GM18499 (cell line): ENCODE data around the gene ATRNL1.
"Not testable (repeated sequence)": the region's sequence is repeated elsewhere in the genome, so short reads cannot be mapped to it uniquely, and the experiment has no call there.

Source experiments
- ATAC-seq: cut with Tn5 transposase; IDR thresholded peaks from one replicate; pipeline ENCODE4 v1.9.1; 2021; ENCODE audit warnings: moderate number of reproducible peaks; ENCODE audit not compliant: insufficient read depth, unreplicated experiment

Gene ATRNL1

DNA sequence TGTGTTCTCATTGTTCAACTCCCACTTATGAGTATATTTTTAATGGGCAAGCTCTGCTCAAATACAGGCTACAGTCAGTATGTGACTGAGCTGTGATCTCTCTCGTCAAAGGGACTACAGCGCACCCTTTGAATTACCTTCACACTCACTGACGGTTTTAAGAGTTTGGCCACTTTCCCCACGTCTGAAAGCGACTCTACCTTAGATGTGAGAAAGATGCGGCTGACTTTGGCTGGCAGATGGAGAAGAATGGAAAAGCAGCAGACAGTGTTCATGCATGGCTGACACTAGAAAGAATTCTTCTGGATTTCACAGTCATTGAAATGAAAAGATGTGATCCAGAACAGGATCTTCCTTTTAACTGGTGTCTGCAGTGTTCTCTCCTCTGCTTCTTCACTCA, 2.0 kb upstream of the ATRNL1 start:
- ATAC-seq, result no peak

DNA sequence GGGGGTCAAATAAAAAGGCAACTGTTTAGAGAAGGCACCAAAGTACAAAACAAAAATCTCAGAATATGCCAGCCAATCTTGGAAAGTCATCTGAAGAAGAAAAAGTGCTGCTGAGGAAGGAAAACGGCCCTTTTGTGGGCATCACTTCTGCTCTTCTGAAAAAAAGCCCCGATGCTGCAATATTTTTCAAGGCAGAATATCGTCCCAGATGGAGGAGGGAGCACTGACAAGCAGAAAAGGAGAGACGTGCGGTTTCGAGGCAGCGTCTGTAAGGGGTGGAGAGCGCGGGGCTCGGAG, 959 bp upstream of the ATRNL1 start:
- ATAC-seq, result no peak

DNA sequence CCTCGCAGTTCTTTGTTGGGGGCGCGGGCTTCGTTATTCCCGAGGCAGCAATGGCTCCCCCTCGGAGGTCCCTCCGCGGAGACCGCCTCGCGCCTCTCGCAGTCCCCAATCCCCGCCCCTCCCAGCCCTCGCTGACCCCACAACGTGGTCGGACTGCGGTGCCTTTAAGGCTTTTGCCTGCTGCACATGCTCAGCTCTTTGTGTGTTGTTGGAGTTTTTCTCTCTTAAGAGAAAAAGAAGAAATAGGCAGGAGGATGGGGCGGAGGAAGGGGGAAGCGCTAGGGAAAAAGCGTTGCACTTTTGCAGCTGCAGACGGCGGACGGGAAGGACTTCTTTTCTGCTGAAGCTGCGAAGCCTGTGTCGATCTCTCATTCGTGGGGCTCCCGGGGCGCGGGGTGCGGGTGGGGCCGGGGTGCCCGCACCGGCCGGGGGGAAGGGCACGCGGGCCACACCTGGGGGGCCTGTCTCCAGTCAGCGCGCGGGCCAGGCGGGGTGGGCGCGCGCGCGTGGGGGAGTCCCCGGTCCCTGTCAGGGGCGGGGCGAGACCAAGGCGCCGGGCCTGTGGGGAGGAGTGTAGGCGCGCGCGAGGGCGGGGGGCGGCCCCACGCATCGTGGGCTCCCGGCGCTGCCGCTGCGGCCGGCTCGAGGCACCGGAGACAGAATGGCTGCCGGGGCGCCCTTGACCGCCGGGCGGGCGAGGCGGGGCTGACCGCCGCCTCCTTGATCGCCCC, 445 bp upstream of the ATRNL1 start:
- ATAC-seq, result peak; percentile 46

DNA sequence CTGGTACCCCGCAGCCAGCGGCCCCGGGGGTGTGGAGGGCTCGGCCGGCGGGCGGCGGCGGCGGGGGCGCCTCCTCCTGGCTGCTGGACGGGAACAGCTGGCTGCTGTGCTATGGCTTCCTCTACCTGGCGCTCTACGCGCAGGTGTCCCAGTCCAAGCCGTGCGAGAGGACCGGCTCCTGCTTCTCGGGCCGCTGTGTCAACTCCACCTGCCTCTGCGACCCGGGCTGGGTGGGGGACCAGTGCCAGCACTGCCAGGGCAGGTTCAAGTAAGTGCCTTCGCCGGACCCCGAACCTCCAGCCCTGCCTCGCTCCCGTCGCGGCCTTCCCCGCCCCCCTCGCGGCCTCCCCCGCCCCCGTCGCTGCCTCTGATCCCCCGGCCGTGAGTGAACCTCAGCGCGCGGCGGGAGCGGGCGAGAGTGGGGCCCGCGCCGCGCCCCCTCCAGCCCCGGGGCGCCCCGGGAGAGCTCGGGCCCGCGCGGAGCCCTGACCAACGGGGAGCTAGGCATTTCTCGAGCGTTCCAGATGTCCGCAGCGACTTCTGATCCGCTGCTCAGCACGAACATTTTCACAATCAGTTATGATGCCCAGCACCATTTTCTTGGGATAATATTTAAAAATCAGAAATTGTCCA, 727 bp downstream of the ATRNL1 start:
- ATAC-seq, result peak; percentile 23

DNA sequence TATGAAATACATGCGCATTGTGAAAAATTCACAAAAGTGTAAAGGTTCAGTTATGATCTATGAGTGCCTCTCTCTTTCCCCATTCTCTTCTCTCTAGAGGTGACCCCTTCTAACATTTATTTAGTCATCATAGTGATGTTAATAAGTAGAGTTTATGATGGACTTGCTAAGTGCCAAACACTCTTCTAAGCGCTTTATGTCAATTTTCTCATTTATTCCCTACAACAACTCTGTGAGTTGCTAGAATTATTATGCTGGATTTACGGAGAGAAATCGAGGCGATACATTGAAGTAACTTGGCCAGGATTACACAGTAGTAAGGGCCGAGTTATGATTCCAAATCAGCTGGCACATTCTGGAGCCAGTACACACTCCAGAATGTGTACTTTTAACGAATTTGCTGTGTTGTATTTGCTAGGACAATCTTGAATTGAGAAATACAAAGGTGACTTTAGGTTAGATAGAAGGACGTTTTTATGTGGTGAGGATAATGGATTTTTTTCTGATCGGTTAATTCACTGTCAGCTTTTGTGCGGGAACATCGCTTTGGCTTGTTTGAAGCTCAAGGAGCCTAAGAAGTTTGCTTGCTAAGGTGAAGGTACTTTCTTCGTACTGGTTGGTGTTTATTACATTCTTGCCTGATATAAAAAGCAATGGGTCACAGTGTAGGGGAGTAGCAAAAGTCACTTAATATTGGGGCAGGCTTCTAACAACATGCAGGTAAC, 1.4 kb downstream of the ATRNL1 start:
- no peak for ATAC-seq

DNA sequence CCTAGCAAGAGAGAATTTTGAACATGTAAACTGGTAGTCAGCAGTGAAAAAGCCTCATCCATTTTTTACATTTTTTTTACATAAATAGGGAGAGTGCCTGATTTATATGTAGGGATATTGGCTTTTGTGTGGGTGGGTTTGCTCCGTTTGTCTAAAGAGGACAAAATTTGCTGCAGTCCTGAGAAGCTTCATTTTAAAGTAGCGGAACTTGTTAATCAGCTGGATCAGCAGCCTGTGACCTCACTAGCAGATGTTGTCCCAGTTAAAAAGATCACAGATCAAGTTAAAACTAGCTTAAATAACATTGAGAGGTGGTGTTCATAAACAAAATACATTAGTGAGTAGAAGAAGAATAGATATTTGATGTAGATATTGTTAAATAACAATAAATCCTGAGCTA, 2.6 kb downstream of the ATRNL1 start:
- ATAC-seq, result no peak

DNA sequence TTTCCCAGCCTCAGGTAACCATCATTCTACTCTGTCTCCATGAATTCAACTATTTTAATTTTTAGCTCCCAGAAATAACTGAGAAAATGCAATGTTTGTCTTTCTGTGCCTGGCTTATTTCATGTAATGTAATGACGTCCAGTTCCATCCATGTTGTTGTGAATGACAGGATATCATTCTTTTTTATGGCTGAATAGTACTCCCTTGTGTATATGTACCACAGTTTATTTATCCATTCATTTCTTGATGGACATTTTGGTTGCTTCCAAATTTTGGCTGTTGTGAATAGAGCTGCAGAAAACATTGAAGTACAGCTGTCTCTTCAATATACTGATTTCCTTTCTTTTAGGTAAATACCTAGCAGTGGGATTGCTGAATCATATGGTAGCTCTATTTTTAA, 10.5 kb downstream of the ATRNL1 start:
- no peak for ATAC-seq

DNA sequence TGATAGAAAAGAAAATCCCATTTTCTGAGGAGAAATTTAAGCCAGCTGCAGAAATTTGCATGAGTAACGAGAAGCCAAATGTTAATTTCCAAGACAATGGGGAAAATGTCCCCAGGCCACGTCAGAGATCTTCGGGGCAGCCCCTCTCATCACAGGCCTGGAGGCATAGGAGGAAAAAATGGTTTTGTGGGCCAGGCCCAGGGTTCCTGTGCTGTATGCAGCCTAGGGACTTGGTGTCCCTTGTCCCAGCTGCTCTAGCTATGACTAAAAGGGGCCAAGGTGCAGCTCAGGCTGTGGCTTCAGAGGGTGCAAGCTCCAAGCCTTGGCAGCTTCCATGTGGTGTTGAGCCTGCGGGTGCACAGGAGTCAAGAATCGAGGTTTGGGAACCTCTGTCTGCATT, 12.2 kb downstream of the ATRNL1 start:
- not testable (repeated sequence) for ATAC-seq

DNA sequence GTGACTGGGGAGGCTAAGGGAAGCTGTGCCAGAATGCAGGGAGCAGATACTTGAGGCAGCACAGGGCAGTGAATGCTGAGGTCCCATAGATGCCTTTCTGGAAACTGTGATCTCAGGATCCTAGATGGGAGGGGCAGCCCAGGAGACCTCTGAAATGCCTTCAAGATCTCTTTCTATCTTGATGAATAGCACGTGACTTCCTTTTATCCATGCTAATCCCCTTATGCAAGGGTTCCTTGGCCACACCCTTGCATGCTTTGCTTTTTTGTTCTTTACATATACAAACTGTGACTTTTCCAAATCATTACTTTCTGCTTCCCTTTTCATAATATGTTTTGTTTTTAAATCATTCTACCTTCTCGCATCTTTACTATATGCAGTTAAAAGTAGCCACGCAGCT, 14.7 kb downstream of the ATRNL1 start:
- ATAC-seq, result no peak

DNA sequence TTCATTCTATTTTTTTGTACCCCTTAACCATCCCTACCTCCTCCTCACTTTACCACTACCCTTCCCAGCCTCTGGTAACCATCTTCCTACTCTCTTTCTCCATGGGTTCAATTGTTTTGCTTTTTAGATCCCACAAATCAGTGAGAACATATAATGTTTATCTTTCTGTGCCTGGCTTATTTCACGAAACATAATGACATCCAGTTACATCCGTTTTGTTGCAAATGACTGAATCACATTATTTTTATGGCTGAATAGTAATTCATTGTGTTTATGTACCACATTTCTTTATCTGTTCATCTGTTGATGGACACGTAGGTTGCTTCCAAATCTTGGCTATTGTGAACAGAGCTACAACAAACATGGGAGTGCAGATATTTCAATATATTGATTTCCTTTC, 24.1 kb downstream of the ATRNL1 start:
- no peak for ATAC-seq

DNA sequence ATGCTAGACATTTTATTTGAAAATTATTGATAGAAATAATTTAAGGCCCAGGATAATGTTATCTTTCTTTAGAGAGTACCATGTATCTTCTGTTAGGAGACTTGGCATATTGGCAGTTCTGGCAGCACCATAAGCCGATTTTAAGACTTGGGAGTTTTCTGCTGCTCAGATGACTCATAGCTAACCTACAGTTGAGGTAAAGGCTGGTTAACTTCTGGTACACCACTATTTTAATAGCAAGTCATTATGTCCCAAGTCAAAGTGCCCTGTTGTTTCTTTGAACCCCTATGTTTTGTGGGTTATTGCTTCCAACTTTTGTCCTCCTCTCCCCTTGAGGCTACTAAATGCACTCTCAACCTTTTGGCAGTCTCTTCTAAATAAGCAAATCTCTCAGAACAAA, 25.2 kb downstream of the ATRNL1 start:
- no peak for ATAC-seq

DNA sequence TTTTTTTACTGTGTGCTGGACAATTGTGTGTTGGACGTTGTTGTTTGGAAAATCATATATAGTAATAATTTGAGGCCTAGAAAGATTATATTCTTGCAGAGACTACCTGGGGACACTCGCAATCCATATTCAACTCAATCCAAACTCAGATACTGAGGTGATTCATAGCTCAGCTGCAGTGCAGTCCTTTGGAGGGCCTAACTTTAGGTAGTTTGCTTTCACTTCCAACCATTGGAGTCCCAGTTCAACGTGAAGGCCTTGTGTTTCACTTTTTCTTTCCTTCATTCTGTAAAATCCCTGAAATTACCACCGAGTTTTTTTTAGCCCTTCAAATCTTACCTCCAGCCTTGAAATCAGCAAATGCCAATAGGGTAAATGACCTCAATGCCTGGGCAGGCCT, 32.3 kb downstream of the ATRNL1 start:
- no peak for ATAC-seq

DNA sequence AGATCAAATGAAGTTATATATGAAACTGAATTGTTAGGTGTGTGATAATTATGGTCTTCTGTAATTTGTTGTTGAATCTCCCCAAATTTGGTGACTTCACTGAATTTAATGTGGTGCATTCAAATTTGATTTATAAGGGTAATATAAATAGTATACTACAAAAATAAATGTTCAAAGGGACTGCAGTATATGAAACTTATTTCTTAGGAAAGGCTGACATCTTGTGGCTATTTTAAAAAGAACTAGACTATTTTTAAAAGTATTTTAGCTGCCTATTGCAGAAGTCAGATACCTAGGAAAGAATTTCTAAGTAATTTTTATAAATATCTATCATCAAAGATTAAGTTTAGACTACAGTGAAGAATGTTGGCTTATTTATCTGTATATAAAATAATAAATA, 36.6 kb downstream of the ATRNL1 start:
- ATAC-seq, result no peak

DNA sequence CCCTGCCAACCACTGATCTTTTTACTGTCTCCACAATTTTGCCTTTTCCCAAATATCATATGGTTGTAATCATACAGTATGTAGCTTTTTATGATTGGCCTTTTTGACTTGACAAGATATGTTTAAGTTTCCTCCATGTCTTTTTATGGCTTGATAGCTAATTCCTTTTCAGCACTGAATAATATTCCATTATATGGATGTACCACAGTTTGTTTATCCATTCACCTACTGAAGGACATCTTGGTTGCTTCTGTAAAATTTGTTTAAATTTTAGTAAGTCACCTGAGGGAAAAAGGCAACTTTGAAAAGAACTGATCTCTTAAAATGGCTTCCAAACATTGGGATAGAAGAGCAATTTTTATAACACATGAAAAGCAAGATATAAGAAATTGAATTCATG, 43.5 kb downstream of the ATRNL1 start:
- no peak for ATAC-seq

DNA sequence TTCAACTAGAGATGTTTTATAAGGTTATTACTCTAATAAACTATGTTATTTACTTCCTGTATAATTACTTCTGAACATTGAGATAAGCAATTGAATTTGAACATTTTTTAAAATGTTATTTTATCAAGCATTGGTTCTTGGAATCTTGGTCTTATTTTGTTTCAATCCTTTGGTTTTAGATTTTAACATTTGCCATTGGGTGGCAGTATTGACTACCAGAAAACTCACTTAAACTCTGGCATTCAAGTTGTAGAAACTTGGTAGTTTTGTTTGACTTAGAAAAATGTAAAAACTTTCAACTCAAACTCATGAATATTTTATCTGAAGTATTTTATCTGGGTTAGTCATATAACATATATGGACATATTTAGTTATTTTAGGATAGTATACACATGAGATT, 48.1 kb downstream of the ATRNL1 start:
- ATAC-seq, result no peak

DNA sequence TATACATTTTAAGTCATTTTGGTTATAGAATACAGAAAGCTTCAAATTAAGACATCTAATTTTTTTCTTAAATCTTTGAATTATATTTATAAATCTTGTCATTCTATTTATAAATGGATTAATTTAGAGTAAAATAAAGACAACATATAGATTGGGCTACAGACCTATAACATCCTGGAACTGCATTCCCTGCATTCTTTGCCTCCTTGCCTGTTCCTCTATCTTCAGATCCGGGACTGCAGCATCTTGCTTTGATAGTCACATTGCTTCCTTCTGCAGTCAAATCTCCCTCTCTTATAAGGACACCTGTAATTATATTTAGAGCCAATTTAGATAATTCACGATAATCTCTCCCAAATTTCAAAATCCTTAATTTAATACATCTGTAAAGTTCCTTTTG, 64.2 kb downstream of the ATRNL1 start:
- ATAC-seq, result no peak

DNA sequence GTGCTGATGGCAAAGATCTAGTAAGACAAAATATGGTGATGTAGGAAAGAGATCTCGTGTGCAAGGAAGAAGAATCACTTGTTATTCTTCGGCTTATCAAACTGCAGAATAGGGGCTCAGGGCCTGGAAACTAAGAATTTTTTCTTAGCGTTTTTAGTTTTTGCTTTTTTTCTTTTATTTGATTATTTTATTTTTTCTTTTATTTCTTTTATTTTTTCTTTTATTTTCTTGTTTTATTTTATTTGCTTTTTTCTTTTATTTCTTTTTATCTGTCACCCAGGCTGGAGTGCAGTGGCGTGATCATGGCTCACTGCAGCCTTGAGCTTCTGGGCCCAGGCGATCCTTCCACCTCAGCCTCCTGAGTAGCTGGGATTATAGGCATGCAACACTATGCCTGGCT, 70.0 kb downstream of the ATRNL1 start:
- no peak for ATAC-seq

DNA sequence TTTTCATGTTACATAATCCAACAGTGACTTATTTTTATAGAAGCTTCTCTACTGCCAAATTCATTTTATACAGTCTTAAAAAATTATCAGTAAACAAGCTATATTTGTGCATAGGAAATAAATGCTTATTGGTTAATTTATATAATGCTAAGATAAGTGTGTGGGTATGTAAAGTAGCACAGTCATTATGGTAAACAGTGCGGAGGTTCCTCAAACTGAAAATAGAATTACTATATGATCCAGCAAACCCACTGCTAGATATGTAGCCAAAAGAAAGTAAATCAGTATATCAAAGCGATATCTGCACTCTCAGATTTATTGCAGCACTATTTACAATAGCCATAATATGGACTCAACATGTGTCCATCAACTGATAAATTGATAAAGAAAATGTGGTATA, 71.1 kb downstream of the ATRNL1 start:
- no peak for ATAC-seq

DNA sequence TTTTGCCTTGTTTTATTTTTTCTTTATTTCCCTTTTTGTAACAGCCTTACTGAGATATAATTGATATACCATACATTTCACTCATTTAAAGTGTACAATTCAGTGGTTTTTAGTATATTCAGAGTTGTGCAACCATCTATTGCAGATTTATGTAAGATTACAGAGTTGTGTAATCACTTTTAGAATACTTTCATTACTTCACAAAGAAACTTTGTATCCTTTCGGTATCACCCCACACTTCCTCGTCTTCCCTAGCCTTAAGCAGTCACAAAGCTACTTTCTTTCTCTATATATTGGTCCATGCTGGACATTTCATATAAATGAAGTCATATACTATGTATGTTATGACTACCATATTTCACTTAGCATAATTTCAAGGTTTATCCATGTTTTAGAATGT, 74.6 kb downstream of the ATRNL1 start:
- ATAC-seq, result no peak

DNA sequence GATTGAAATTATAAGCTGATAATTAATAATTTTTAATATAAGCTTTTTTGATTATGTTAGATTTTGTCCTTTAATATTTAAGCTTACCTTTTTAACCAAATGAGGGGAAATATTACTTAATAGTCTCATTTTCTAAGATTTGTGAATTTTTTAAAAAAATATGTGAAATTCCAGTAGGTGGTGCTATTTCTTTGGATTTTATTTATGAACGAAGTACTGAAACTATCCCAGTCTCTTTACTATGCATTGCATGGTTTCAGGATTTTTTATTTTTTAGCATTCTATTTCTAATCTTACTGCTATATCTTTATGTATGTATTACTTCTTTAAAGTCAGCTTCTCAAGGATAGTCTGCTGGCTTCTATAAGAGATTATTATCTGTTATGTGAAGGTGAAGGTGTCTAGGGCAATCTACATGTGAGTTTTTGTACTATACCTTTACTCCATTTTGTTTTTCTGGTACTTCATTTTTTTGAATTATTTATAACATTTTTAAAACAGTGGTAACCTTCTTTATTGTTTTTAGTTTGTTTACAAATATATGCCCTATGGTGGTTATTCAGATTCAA, 78.3 kb downstream of the ATRNL1 start:
- no peak for ATAC-seq

DNA sequence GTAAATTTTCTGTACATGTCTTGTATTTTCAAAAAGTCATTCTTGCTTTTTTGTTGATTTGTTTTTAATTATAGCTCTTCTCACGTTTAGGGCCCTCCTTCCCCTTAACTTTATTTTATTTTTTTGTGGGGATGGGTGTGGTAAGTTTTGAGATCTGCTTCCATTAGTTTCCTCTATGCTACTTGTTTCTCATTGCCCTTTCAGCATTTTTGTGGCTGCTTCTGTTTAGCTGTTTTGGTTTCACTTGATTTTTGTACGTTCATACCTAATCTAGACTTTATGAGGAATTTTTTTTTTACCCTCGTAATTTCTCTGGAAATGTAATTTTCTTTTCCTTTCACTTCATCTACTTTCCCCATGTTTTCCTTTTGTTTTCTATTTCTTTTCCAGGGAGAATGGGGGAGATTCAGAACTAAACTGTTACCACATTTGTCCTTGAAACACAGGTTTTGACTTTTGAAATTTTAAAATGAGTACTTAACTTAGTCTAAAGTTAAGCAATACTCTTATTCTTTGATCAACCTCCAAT, 80.8 kb downstream of the ATRNL1 start:
- ATAC-seq, result no peak
